Endothelial cell of umbilical vein (primary cell): Measurements from ENCODE around the gene NR2C1. TPM values are rescaled to one million over a fixed set of nuclear protein-coding genes. Genes with fewer than 3 reads are reported as not detected.
"Not testable (repeated sequence)": the region's sequence is repeated elsewhere in the genome, so short reads cannot be mapped to it uniquely, and the experiment has no call there.

Experiments
- BruUV-seq: library from RNA; stranded (reverse); fragments of 400-500 nt; replicated peaks from 2 replicates; lab custom pipeline; 2021; lab: Mats Ljungman, UMichigan
- CTCF ChIA-PET: fragments of 300-600, 350-600 bp; sonication (Branson Sonifier 250); formaldehyde crosslinking; loops from one replicate; lab custom pipeline; 2021; ENCODE audit warnings: antibody characterized with exemption, inconsistent platforms; lab: Charles Lee
- POLR2A ChIA-PET: fragments of 300-600, 350-600 bp; sonication (Branson Sonifier 250); formaldehyde crosslinking; loops from one replicate; lab custom pipeline; 2021; ENCODE audit warnings: antibody characterized with exemption, inconsistent platforms; lab: Charles Lee
- DNase-seq: peaks from one replicate; pipeline ENCODE4 v3.0.0-alpha.2; 2011; ENCODE audit warnings: low read depth, low spot score
- FAIRE-seq: peaks from 2 replicates; lab custom pipeline; 2011; peaks lifted over from hg19 to GRCh38; lab: Jason Lieb, UNC
- H2AFZ ChIP-seq: 2 replicates; pipeline ENCODE4 v1.6.0; 2012; ENCODE audit warnings: low read depth, low read length, control low read depth, inconsistent platforms
- H3K27ac ChIP-seq: 2 replicates; pipeline ENCODE4 v1.5.1; 2011; ENCODE audit warnings: low read depth, mild to moderate bottlenecking, control low read depth, low read length, moderate library complexity; ENCODE audit not compliant: insufficient read depth
- H3K27me3 ChIP-seq, 2 experiments: 2 replicates each; pipeline versions ENCODE4 v1.6.0 to v1.6.1; 2011; ENCODE audit warnings: low read length in 2 of 2, mixed read lengths in 1 of 2; ENCODE audit not compliant: control insufficient read depth in 2 of 2, insufficient read depth in 2 of 2
- H3K36me3 ChIP-seq, 2 experiments: 2 replicates in 1 of 2; 3 replicates in 1 of 2; pipeline ENCODE4 v1.5.1; 2011; ENCODE audit warnings: low read length in 2 of 2, mild to moderate bottlenecking in 1 of 2, moderate library complexity in 1 of 2; ENCODE audit not compliant: control insufficient read depth in 2 of 2, insufficient read depth in 2 of 2; ENCODE audit errors: extremely low read depth in 1 of 2
- H3K4me1 ChIP-seq: 3 replicates; pipeline ENCODE4 v1.5.1; 2011; ENCODE audit warnings: mild to moderate bottlenecking, low read length; ENCODE audit not compliant: control insufficient read depth, insufficient read depth; ENCODE audit errors: extremely low read depth
- H3K4me2 ChIP-seq: 2 replicates; pipeline ENCODE4 v1.6.1; 2011; ENCODE audit warnings: low read length, control low read depth, mixed read lengths; ENCODE audit not compliant: insufficient read depth
- H3K4me3 ChIP-seq, 3 experiments: fragments of 200-600 bp in 1 of 3; sonication (generic), shearing (Covaris generic) in 1 of 3; replicated peaks in 1 of 3; 2 replicates each; pipeline ENCODE4 v1.5.1; 2011 to 2016; ENCODE audit warnings: control low read depth in 3 of 3, low read length in 3 of 3, mild to moderate bottlenecking in 2 of 3, inconsistent platforms in 1 of 3, low read depth in 1 of 3, moderate library complexity in 1 of 3; ENCODE audit not compliant: insufficient read depth in 1 of 3
- H3K79me2 ChIP-seq: 2 replicates; pipeline ENCODE4 v1.6.0; 2012; ENCODE audit warnings: low read length, inconsistent platforms; ENCODE audit not compliant: control insufficient read depth, insufficient read depth
- H3K9ac ChIP-seq: replicated peaks from 2 replicates; pipeline ENCODE3; 2011; ENCODE audit warnings: low read length, control low read depth; ENCODE audit not compliant: insufficient read depth; ENCODE audit errors: extremely low read depth
- H3K9me1 ChIP-seq: replicated peaks from 3 replicates; pipeline ENCODE4 v1.6.0; 2011; ENCODE audit warnings: mild to moderate bottlenecking, low read length; ENCODE audit not compliant: control insufficient read depth, insufficient read depth; ENCODE audit errors: extremely low read depth
- H3K9me3 ChIP-seq: replicated peaks from 2 replicates; pipeline ENCODE4 v1.5.1; 2012; ENCODE audit warnings: low read length, inconsistent platforms; ENCODE audit not compliant: control insufficient read depth, insufficient read depth
- H4K20me1 ChIP-seq: replicated peaks from 2 replicates; pipeline ENCODE3; 2011; ENCODE audit warnings: mild to moderate bottlenecking, low read length; ENCODE audit not compliant: control insufficient read depth, insufficient read depth; ENCODE audit errors: extremely low read depth
- CTCF ChIP-seq, 2 donors: IDR thresholded peaks; 1 replicate in 1 of 2; 2 replicates in 1 of 2; pipeline ENCODE4 v1.5.1; 2011; ENCODE audit warnings: low read length in 2 of 2, mild to moderate bottlenecking in 2 of 2, moderate library complexity in 2 of 2, control low read depth in 1 of 2, inconsistent platforms in 1 of 2, low read depth in 1 of 2; ENCODE audit not compliant: insufficient read depth in 1 of 2; ENCODE audit errors: extremely low read depth in 1 of 2
- FOS ChIP-seq: IDR thresholded peaks from 2 replicates; pipeline ENCODE4 v1.6.1; 2011; ENCODE audit warnings: mild to moderate bottlenecking, low read length, moderate library complexity, borderline replicate concordance; ENCODE audit not compliant: insufficient read depth
- POLR2AphosphoS5 ChIP-seq: IDR thresholded peaks from 2 replicates; pipeline ENCODE4 v1.6.1; 2012; ENCODE audit warnings: low read depth, mild to moderate bottlenecking, control low read depth, low read length, moderate library complexity; ENCODE audit not compliant: insufficient read depth
- dilution Hi-C: fragments of 300-500 bp; cut with MboI; formaldehyde crosslinking; loops from one replicate; pipeline ENCODE4 v1.15.0; 2019; ENCODE audit warnings: low sequenced_read_pairs; ENCODE audit not compliant: extremely low pct_ligation_motif_present
- intact Hi-C: fragments of 100-400 bp; cut with micrococcal nuclease; formaldehyde crosslinking; loops from one replicate; pipeline ENCODE4 v1.10.0; 2022
- polyA plus RNA-seq, 4 experiments: library from polyadenylated mRNA; depleted of rRNA in 3 of 4; stranded (reverse) in 3 of 4; unstranded in 1 of 4; fragments of >200 nt; gene quantifications; 2 replicates each; pipeline versions ENCODE4 v1.2.1 to v1.2.3, GENCODE V29; 2011 to 2012; ENCODE audit warnings: missing spikeins in 1 of 4
- total RNA-seq: library from RNA; stranded (reverse); gene quantifications from 2 replicates; pipeline ENCODE4 v1.2.3, GENCODE V29; 2021

The NR2C1 gene
- total and polyA plus RNA-seq, 2 donors (not counting 3 experiments of a cell fraction or from before 2014, with no cell fraction given), result 21.0 to 37.7 TPM

- H3K4me2 ChIP-seq, result no peak overlapping the region
- H3K4me1 ChIP-seq, result no peaks in the 10 kb centered on the region
- no peaks in the 10 kb centered on the region for H3K27me3 ChIP-seq
- H2AFZ ChIP-seq, result no peak overlapping the region
- FAIRE-seq, result no peak
- H3K9ac ChIP-seq, result no peak overlapping the region
- dilution Hi-C loops (no loop called here), intact Hi-C loops (no loop called here)
- no peak overlapping the region for H3K27ac ChIP-seq
- BruUV-seq, result no TSS peak
- DNase-seq, result no peak
- H3K36me3 ChIP-seq, result peaks cover 4 to 9% of the 10 kb centered on the region in 2 experiments
- no peaks in the 10 kb centered on the region for H4K20me1 ChIP-seq
- TF ChIP-seq POLR2AphosphoS5 (no peak), FOS (no peak), CTCF (IDR thresholded peaks at IDR 0.05; ENCODE audit: extremely low read depth in 1 of 2, insufficient read depth in 1 of 2, low read depth in 1 of 2, low read length in 2 of 2) (no peak)
- no peaks in the 10 kb centered on the region for H3K9me3 ChIP-seq
- ChIA-PET POLR2A (no interaction called here), CTCF (no interaction called here)
- H3K79me2 ChIP-seq, result no peaks in the 10 kb centered on the region
- no peaks in the 10 kb centered on the region for H3K9me1 ChIP-seq
- H3K4me3 ChIP-seq, result no peak overlapping the region
These were observed 23.0 kb upstream of the NR2C1 start for GRCh38 chr12:95096378-95096777.

GRCh38 chr12:95095866-95096265 lies 22.4 kb upstream of the NR2C1 start:
- intact Hi-C loops, CTCF ChIA-PET, H3K4me2 ChIP-seq, H3K79me2 ChIP-seq, DNase-seq, H3K9me1 ChIP-seq, H3K4me3 ChIP-seq, H3K4me1 ChIP-seq, BruUV-seq, H3K27me3 ChIP-seq, H3K9ac ChIP-seq, dilution Hi-C loops, H3K27ac ChIP-seq, H4K20me1 ChIP-seq, H3K36me3 ChIP-seq, H2AFZ ChIP-seq, POLR2A ChIA-PET, H3K9me3 ChIP-seq, FAIRE-seq: not testable (repeated sequence)
